ENCODE data around the gene BCAP31.

The BCAP31 gene

GRCh38 chrX:153671589-153672530, 52.3 kb downstream of the BCAP31 start:
- no peak for DNase-seq

GRCh38 chrX:153670748-153671588, 53.2 kb downstream of the BCAP31 start:
- no peak for DNase-seq

- no peak for DNase-seq
These were observed 54.1 kb downstream of the BCAP31 start for GRCh38 chrX:153669901-153670731.

- DNase-seq, result no peak
These were observed 54.9 kb downstream of the BCAP31 start for GRCh38 chrX:153669174-153669890.

- DNase-seq, result no peak
These were observed 55.6 kb downstream of the BCAP31 start for GRCh38 chrX:153668423-153669173.

- peak; percentile 22 for DNase-seq
These were observed 56.2 kb downstream of the BCAP31 start for GRCh38 chrX:153667956-153668396.

- no peak for DNase-seq
These were observed 56.8 kb downstream of the BCAP31 start for GRCh38 chrX:153667281-153667955.

- no peak for DNase-seq
These were observed 58.4 kb downstream of the BCAP31 start for GRCh38 chrX:153665726-153666306.

GRCh38 chrX:153662266-153662665, 61.9 kb downstream of the BCAP31 start:
- no peak for DNase-seq

GRCh38 chrX:153659268-153659667, 64.9 kb downstream of the BCAP31 start:
- no peak for DNase-seq

- DNase-seq, result no peak
These were observed 67.0 kb downstream of the BCAP31 start for GRCh38 chrX:153657161-153657560.

GRCh38 chrX:153653556-153653955, 70.6 kb downstream of the BCAP31 start:
- no peak for DNase-seq

GRCh38 chrX:153651540-153652079, 72.6 kb downstream of the BCAP31 start:
- DNase-seq, result no peak

- no peak for DNase-seq
These were observed 73.2 kb downstream of the BCAP31 start for GRCh38 chrX:153650959-153651358.

Data from kidney glomerular epithelial cell (primary cell).